ENCODE results near the gene KIF21B.

Gene KIF21B

DNA sequence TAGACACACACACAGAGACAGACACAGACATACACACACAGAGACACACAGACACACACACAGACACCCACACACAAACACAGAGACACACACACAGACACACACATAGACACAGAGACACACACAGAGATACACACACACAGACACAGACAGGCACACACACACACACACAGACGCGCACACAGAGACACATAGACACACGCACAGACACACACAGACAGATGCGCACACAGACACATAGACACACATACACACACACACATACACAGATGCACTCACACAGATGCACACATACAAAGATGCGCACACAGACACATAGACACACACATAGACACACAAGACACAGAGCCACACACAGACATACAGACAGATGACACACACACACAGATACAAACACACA, 16.0 kb downstream of the KIF21B start:
- Histone ChIP-seq H3K9ac (no peak overlapping the region), H3K36me3 (ENCODE audit: insufficient read depth) (no peaks in the 10 kb centered on the region; the same call in 1 of the 2 replicates), H3K4me2 (no peak overlapping the region), H3K27me3 (ENCODE audit: insufficient read depth, low read depth) (no peaks in the 10 kb centered on the region), H3K27ac (no peak overlapping the region), H4K20me1 (ENCODE audit: insufficient read depth) (no peaks in the 10 kb centered on the region), H2AFZ (ENCODE audit: low read depth) (no peak overlapping the region), H3K4me1 (ENCODE audit: low read depth, poor library complexity, severe bottlenecking) (no peaks in the 10 kb centered on the region), H3K79me2 (ENCODE audit: insufficient read depth, low read depth) (no peaks in the 10 kb centered on the region), H3K4me3 (IDR thresholded peaks at IDR 0.05; ENCODE audit: insufficient read depth, low read depth, low read length) (no peak overlapping the region)
- TF ChIP-seq, protein P1, sequence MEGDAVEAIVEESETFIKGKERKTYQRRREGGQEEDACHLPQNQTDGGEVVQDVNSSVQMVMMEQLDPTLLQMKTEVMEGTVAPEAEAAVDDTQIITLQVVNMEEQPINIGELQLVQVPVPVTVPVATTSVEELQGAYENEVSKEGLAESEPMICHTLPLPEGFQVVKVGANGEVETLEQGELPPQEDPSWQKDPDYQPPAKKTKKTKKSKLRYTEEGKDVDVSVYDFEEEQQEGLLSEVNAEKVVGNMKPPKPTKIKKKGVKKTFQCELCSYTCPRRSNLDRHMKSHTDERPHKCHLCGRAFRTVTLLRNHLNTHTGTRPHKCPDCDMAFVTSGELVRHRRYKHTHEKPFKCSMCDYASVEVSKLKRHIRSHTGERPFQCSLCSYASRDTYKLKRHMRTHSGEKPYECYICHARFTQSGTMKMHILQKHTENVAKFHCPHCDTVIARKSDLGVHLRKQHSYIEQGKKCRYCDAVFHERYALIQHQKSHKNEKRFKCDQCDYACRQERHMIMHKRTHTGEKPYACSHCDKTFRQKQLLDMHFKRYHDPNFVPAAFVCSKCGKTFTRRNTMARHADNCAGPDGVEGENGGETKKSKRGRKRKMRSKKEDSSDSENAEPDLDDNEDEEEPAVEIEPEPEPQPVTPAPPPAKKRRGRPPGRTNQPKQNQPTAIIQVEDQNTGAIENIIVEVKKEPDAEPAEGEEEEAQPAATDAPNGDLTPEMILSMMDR (conservative IDR thresholded peaks at IDR 0.05; ENCODE audit: low read depth, low read length) = no peak

DNA sequence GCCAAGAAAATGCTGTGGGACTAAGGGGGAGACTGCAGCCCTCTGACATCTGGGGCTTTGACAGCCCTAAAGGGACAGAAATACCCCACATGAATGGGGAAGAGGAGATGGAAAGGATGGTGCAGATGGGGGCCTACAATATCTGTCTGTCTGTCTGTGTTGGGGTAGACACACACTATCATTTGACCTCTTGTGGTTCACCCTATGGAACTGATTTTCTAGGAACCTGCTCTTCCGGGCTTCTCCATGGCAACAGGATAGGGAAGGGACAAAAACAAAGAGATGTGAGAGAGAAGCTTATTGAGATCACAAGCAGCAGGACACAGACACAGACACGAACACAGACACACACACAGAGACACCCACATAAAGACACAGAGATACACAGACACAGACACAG, 17.1 kb downstream of the KIF21B start:
- Histone ChIP-seq H3K4me1 (ENCODE audit: low read depth, poor library complexity, severe bottlenecking) (no peaks in the 10 kb centered on the region), H3K4me3 (IDR thresholded peaks at IDR 0.05; ENCODE audit: insufficient read depth, low read depth, low read length) (no peak overlapping the region), H3K79me2 (ENCODE audit: insufficient read depth, low read depth) (no peaks in the 10 kb centered on the region), H4K20me1 (ENCODE audit: insufficient read depth) (no peaks in the 10 kb centered on the region), H2AFZ (ENCODE audit: low read depth) (no peak overlapping the region), H3K4me2 (no peak overlapping the region), H3K27ac (no peak overlapping the region), H3K36me3 (ENCODE audit: insufficient read depth) (no peaks in the 10 kb centered on the region; the same call in 1 of the 2 replicates), H3K9ac (no peak overlapping the region), H3K27me3 (ENCODE audit: insufficient read depth, low read depth) (no peaks in the 10 kb centered on the region)
- TF ChIP-seq, protein P1 (conservative IDR thresholded peaks at IDR 0.05; ENCODE audit: low read depth, low read length) = no peak

DNA sequence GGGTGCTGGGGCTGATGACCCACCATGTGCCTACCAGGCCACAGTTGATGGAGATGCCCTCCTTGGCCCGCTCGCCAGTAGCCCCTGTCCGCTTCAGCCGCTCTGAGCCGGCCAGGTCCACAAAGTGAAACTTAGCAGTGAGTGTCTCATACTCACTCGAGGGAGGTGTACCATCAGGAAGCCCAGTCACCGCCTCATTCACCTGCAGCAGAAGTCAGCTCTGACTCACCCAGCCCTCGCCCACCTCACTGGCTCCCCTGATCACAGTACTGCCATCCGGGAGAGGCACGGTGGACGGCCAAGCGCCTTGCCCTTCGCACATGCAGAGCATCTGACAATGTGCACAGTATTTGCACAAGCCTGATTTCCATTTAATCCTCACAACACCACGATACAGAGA, 18.8 kb downstream of the KIF21B start:
- H3K4me2 ChIP-seq = no peak overlapping the region
- H3K79me2 ChIP-seq (ENCODE audit: insufficient read depth, low read depth) = no peaks in the 10 kb centered on the region
- no peaks in the 10 kb centered on the region; the same call in 1 of the 2 replicates for H3K36me3 ChIP-seq (ENCODE audit: insufficient read depth)
- no peak overlapping the region for H3K27ac ChIP-seq
- H4K20me1 ChIP-seq (ENCODE audit: insufficient read depth) = no peaks in the 10 kb centered on the region
- no peak overlapping the region for H3K4me3 ChIP-seq (IDR thresholded peaks at IDR 0.05; ENCODE audit: insufficient read depth, low read depth, low read length)
- H3K4me1 ChIP-seq (ENCODE audit: low read depth, poor library complexity, severe bottlenecking) = no peaks in the 10 kb centered on the region
- H3K27me3 ChIP-seq (ENCODE audit: insufficient read depth, low read depth) = no peaks in the 10 kb centered on the region
- H2AFZ ChIP-seq (ENCODE audit: low read depth) = no peak overlapping the region
- TF ChIP-seq, protein P1 (conservative IDR thresholded peaks at IDR 0.05; ENCODE audit: low read depth, low read length) = no peak
- no peak overlapping the region for H3K9ac ChIP-seq

DNA sequence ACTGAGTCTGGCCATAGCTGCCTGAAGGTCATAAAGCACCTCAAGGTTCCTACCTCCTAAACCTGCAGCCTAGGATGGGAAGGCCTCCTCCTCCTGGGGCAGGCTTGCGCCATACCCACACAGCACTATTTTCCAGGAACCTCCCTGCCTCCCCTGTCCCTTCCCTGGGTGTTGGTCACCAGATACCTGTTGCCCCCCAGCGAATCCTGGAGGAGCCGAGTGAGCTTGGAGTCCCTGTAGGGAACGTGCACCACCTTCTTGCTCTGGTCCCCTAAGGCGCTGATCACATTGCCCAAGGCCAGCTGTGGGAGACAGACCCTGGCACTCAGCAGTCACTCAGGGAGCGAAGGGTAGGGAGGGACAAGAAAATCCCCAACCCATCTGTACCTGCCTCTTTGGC, 19.4 kb downstream of the KIF21B start:
- Histone ChIP-seq H3K27ac (no peak overlapping the region), H3K27me3 (ENCODE audit: insufficient read depth, low read depth) (no peaks in the 10 kb centered on the region), H3K79me2 (ENCODE audit: insufficient read depth, low read depth) (no peaks in the 10 kb centered on the region), H4K20me1 (ENCODE audit: insufficient read depth) (no peaks in the 10 kb centered on the region), H3K9ac (no peak overlapping the region), H3K4me3 (IDR thresholded peaks at IDR 0.05; ENCODE audit: insufficient read depth, low read depth, low read length) (no peak overlapping the region), H2AFZ (ENCODE audit: low read depth) (no peak overlapping the region), H3K4me2 (no peak overlapping the region), H3K4me1 (ENCODE audit: low read depth, poor library complexity, severe bottlenecking) (no peaks in the 10 kb centered on the region), H3K36me3 (ENCODE audit: insufficient read depth) (no peaks in the 10 kb centered on the region; the same call in 1 of the 2 replicates)
- TF ChIP-seq, protein P1 (conservative IDR thresholded peaks at IDR 0.05; ENCODE audit: low read depth, low read length) = no peak
